Islet of Langerhans (tissue), 1 donor: ENCODE data around the gene LIMK1.

Source experiments
- FAIRE-seq: peaks from one replicate; lab custom pipeline; 2011; peaks lifted over from hg19 to GRCh38; lab: Jason Lieb, UNC

The LIMK1 gene

GRCh38 chr7:74056096-74056915, 27.3 kb upstream of the LIMK1 start:
- no peak for FAIRE-seq

DNA sequence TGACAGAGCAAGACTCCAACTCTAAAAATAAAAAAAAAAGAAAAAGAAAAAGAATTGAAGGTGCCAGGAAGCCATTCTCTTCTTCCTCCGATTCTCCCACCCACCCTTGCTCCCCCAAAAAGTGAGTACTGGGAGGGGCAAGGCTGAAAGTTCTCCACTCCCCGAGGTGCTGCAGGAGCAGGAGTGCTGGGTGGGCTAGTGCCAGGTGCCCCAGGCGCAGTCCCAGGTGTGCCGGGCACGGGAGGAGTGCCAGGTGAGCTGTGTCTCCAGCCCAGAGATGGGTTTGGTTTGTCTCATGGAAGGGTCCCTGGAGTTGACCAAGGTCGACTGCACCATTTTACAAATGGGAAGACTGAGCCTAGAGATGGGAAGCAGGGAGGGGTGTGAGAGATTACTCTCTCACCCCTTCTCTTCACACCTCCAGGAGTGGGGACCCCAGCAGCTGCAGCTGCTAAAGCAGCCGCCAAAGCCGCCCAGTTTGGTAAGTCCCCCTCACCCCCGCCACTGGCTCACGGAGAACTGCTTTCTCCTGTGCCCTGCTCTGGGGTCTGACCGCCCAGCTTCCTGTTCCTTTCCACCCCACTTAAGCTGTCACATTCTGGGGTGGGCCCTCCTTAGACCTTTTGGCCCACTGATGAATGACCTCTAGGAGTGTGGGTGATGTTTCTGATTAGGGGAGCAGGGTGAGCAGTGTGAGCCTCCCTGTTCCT, 26.2 kb upstream of the LIMK1 start:
- FAIRE-seq: no peak

DNA sequence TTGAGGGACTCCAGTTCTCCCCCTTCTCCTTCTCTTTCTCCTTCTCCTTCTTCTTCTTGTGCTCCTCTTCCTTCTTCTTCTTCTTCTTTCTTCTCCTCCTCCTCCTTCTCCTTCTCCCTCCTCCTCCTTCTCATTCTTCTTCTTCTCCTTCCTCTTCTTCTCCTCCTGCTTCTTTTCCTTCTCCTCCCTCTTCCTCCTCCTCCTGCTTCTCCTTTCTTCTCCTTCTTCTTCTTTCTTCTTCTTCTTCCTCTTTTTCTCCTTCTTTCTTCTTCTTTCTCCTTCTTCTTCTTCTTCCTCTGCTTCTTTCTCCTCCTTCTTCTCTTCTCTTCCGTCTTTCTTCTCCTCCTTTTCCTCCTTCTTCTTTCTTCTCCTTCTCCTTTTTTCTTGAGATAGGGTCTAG, 25.6 kb upstream of the LIMK1 start:
- no peak for FAIRE-seq

DNA sequence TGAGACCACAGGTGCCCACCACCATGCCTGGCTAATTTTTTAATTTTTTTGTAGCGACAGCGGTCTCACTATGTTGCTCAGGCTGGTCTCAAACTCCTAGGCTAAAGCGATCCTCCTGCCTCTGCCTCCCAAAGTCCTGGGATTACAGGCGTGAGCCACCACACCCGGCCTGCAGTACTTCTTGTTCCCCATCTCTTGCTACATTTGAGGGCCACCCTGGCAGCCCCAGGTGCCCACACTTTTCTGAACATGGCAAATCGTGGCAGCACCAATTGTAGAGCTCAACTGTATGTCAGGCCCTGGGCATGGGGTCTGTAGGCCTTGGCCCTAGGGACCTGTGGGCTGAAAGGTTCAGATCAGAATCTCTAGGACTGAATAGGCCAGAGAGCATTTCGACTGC, 25.1 kb upstream of the LIMK1 start:
- FAIRE-seq: no peak

GRCh38 chr7:74059037-74059436, 24.6 kb upstream of the LIMK1 start:
- no peak for FAIRE-seq

DNA sequence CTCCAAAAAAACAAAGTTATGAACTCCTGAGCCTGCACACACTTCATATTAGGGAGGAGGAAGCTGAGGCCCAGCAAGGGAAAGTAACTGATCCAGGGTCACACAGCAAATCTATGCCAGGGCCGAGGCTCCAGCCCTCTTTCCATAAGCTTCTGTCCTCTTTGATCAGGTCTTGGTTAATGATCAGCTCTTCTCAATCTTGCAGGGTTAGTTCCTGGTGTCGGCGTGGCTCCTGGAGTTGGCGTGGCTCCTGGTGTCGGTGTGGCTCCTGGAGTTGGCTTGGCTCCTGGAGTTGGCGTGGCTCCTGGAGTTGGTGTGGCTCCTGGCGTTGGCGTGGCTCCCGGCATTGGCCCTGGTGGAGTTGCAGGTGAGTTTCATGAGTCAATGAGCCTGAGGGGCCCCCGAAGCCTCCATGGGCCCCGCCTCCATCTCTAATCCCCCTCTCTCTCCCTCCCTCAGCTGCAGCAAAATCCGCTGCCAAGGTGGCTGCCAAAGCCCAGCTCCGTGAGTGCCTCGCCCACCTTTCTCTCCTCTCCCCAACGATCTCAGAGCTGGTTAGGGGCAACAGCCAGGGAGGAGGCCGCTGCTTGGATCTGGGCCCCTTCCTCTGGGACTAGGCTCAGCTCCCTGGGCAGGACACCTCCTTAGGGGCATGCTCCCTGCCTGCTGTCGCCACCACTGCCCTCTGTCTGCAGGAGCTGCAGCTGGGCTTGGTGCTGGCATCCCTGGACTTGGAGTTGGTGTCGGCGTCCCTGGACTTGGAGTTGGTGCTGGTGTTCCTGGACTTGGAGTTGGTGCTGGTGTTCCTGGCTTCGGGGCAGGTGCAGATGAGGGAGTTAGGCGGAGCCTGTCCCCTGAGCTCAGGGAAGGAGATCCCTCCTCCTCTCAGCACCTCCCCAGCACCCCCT, 23.7 kb upstream of the LIMK1 start:
- no peak for FAIRE-seq

GRCh38 chr7:74061840-74062539, 21.6 kb upstream of the LIMK1 start:
- FAIRE-seq: peak; percentile 76

DNA sequence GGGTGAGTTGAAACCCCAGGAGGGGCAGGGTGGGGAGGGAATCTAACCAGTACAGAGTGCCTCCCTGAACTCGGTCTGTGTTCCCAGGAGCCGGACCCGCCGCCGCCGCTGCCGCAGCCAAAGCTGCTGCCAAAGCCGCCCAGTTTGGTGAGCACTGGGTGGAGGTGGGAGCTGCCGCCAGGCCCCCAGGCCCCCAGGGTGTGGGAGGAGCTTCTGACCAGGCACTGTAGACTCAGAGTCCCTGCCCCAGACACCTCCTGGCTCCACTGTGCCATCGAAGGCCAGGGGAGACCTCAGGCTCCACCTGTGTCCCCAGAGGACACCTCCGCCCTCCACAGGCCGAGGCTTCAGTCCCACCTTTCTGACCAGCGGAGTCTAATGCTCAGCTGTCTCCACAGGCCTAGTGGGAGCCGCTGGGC, 20.4 kb upstream of the LIMK1 start:
- FAIRE-seq: no peak

DNA sequence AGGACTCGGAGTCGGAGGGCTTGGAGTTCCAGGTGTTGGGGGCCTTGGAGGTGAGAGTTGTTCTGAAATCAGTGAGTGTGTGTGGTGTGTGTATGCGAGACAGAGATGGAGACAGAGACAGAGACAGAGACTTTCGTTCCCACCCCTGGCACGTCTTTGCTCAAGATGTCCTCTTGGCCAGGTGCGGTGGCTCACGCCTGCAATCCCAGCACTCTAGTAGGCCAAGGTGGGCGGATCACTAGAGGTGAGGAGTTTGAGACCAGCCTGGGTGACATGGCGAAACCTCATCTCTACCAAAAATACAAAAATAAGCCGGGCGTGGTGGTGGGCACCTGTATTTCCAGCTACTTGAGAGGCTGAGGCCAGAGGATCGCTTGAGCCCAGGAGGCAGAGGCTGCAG, 20.0 kb upstream of the LIMK1 start:
- no peak for FAIRE-seq

- FAIRE-seq: no peak
Observed at GRCh38 chr7:74064696-74065095, 18.9 kb upstream of the LIMK1 start.

DNA sequence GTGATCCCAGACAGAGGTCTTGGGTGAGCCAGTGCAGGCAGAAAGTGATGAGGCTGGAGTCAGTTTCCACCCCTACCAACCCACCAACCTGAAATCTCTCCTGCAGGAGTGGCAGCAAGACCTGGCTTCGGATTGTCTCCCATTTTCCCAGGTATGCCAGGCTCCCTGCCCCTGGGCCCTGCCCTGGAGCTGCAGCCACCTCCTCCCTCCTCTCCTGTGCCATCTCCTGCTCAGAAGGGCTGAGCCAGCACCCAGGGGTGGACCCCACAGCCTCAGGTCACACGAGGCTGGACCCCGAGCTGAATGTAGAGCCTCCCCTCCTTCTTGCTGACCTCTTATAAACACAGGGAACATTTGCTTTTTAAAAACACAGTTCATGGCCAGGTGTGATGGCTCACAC, 17.0 kb upstream of the LIMK1 start:
- FAIRE-seq: no peak

GRCh38 chr7:74068378-74069085, 15.1 kb upstream of the LIMK1 start:
- FAIRE-seq: no peak

DNA sequence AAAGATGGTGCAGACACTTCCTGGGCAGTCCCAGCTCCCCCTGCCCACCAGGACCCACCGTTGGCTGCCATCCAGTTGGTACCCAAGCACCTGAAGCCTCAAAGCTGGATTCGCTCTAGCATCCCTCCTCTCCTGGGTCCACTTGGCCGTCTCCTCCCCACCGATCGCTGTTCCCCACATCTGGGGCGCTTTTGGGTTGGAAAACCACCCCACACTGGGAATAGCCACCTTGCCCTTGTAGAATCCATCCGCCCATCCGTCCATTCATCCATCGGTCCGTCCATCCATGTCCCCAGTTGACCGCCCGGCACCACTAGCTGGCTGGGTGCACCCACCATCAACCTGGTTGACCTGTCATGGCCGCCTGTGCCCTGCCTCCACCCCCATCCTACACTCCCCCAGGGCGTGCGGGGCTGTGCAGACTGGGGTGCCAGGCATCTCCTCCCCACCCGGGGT, 14.5 kb upstream of the LIMK1 start:
- no peak for FAIRE-seq

- FAIRE-seq: no peak
Observed at GRCh38 chr7:74069790-74070618, 13.6 kb upstream of the LIMK1 start.

DNA sequence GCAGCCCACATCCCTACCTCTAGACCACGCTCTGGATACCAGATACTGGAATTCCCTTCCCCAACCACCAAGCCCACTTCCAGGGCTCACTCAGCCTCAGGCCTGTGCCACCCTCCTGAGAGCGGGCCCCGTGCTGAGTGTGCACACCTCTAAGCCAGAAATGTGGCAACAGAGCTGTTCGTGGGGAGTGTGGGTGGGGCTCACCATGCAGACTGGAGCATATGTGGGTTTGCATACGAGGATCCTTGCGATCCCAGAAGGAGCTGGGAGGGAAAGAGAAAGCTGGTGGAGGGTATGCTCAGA, 13.0 kb upstream of the LIMK1 start:
- no peak for FAIRE-seq

DNA sequence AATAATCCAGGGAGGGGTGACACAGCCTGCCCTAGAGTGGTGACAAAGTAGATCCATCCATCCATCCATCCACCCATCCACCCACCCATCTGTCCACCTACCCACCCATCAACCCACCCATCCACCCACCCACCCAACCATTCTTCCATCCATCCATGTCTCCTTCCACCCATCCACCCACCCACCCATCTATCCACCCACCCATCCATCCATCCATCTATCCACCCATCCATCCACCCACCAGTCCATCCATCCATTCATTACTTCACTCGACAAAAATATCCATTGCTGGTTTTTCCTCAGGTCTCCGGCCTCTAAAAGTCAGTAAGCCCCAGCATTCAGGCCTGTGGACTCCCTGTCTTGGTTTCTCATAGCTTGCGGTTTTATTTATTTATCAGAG, 12.5 kb upstream of the LIMK1 start:
- FAIRE-seq: no peak

GRCh38 chr7:74074770-74075169, 8.8 kb upstream of the LIMK1 start:
- FAIRE-seq: no peak

GRCh38 chr7:74078461-74078860, 5.1 kb upstream of the LIMK1 start:
- FAIRE-seq: no peak

DNA sequence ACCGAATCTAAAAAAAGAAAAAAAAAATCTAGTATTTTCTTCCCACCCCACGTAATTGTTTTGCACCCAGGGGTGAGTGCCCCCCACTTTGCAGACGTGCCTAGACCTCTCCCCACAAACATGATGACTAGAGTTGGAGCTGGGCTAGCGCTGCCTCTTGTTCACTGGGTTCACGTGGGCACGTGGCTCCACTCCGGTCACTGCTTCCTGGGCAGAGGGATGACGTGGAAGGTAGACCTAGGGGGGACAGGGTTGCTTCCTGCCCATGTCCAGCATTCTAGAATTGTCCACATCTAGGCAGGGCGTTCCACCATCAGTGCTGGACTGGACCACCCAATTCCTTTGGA, 861 bp upstream of the LIMK1 start:
- FAIRE-seq: no peak

DNA sequence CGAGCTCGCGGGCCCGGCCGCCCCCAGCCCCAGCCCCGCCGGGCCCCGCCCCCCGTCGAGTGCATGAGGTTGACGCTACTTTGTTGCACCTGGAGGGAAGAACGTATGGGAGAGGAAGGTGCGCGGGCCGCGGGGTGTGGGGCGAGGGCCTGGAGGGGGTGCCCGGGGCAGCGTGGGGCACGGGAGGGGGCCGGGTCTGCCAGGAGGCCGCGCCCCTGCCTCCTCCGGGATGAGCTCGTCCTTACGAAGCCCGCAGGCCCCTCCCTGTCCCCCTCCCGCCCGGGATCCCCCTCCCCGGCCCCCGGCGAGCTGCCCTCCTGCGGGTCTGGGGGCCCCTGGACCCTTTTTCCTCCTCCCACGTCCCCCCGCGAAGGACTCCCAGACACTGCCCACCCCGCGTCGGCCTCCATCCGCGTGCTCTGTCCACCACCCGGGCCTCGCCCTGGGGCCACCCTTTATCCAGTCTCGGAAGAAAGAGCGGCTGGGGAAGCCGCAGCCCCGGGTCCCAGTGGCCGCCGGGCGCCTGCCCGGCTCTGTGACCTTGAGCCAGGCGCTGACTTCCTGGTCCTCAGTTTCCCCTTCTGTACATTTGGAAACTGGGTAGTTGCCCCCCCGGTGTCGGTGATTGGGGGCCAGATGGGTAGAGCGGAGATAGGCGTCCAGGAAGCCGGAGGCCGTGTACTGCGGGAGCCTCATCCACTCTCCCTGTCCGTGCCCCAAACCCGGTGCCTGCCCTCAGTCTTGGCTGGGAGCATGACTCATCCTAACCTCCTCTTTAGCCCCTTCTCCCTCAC, 521 bp downstream of the LIMK1 start:
- FAIRE-seq: no peak
